CD4-positive, CD25-positive, alpha-beta regulatory T cell (primary cell): Measurements from ENCODE around the gene KCNIP1. TPM values are rescaled to one million over a fixed set of nuclear protein-coding genes. Genes with fewer than 3 reads are reported as not detected.

Experiments used
- ATAC-seq, 2 donors: fragments of 150-1000 bp; cut with Tn5 transposase; one replicate each; pipeline ENCODE4 v1.10.0; 2021; ENCODE audit warnings: low read depth in 2 of 2, moderate number of reproducible peaks in 2 of 2, moderate library complexity in 1 of 2
- DNase-seq, 3 donors: peaks; one replicate each; pipeline versions ENCODE4 v3.0.0 to v3.0.0-alpha.2; 2012 to 2022; ENCODE audit warnings: mixed read lengths in 1 of 3
- H3K27ac ChIP-seq: one replicate; pipeline ENCODE4 v1.7.0; 2013; ENCODE audit warnings: mild to moderate bottlenecking, low read length; ENCODE audit not compliant: insufficient read depth, poor library complexity, severe bottlenecking
- H3K27me3 ChIP-seq: one replicate; pipeline ENCODE4 v1.7.0; 2013; ENCODE audit warnings: low read length; ENCODE audit not compliant: control insufficient read depth, insufficient read depth
- H3K36me3 ChIP-seq: one replicate; pipeline ENCODE4 v1.7.0; 2013; ENCODE audit warnings: mild to moderate bottlenecking, low read length, moderate library complexity; ENCODE audit not compliant: control insufficient read depth, insufficient read depth
- H3K4me1 ChIP-seq: 2 replicates; pipeline ENCODE4 v1.7.0; 2013; ENCODE audit warnings: mild to moderate bottlenecking, low read length; ENCODE audit not compliant: insufficient read depth, control insufficient read depth, poor library complexity, severe bottlenecking
- H3K4me3 ChIP-seq: one replicate; pipeline ENCODE4 v1.7.0; 2013; ENCODE audit warnings: low read depth, mild to moderate bottlenecking, low read length, moderate library complexity
- H3K9me3 ChIP-seq, 2 experiments: 1 replicate in 1 of 2; 2 replicates in 1 of 2; pipeline ENCODE4 v1.7.0; 2013; ENCODE audit warnings: low read length in 2 of 2, mild to moderate bottlenecking in 1 of 2, moderate library complexity in 1 of 2; ENCODE audit not compliant: control insufficient read depth in 2 of 2
- H3K27ac Mint-ChIP-seq, 3 donors: one replicate each; pipeline ENCODE4 v1.8.0; 2020 to 2022; ENCODE audit warnings: mild to moderate bottlenecking in 3 of 3, mixed read lengths in 3 of 3, moderate library complexity in 2 of 3
- H3K27me3 Mint-ChIP-seq: one replicate; pipeline ENCODE4 v1.8.0; 2022; ENCODE audit warnings: mild to moderate bottlenecking, mixed read lengths
- H3K36me3 Mint-ChIP-seq: one replicate; pipeline ENCODE4 v1.8.0; 2020; ENCODE audit warnings: mixed read lengths
- H3K4me1 Mint-ChIP-seq, 4 donors: one replicate each; pipeline ENCODE4 v1.8.0; 2020 to 2022; ENCODE audit warnings: mixed read lengths in 4 of 4, mild to moderate bottlenecking in 1 of 4
- H3K4me3 Mint-ChIP-seq, 4 donors: one replicate each; pipeline ENCODE4 v1.8.0; 2020 to 2022; ENCODE audit warnings: mild to moderate bottlenecking in 4 of 4, mixed read lengths in 4 of 4, moderate library complexity in 3 of 4
- H3K9me3 Mint-ChIP-seq, 7 donors: one replicate each; pipeline ENCODE4 v1.8.0; 2020 to 2022; ENCODE audit warnings: mixed read lengths in 7 of 7, mild to moderate bottlenecking in 3 of 7, moderate library complexity in 2 of 7
- polyA plus RNA-seq, 4 donors: library from polyadenylated mRNA; unstranded; fragments of 300-500 nt; fragmentation: Illumina TruSeq; gene quantifications; one replicate each; pipeline ENCODE4 v1.2.3, GENCODE V29; 2021
- total RNA-seq: library from RNA; stranded (reverse); gene quantifications from one replicate; pipeline ENCODE4 v1.2.3, GENCODE V29; 2022

The KCNIP1 gene
- total and polyA plus RNA-seq, 5 donors from 2014 or later: not detected

GRCh38 chr5:170626507-170627150 lies 122.8 kb downstream of the KCNIP1 start:
- no peak for ATAC-seq
- Mint-ChIP-seq H3K27me3 (peaks cover 4% of the 10 kb centered on the region), H3K27ac (no peak overlapping the region)

GRCh38 chr5:170627271-170627670 lies 123.5 kb downstream of the KCNIP1 start:
- H3K4me3 Mint-ChIP-seq: no peak overlapping the region
- H3K36me3 Mint-ChIP-seq: no peaks in the 10 kb centered on the region
- ATAC-seq: no peak
- Histone ChIP-seq H3K27ac (no peak overlapping the region), H3K4me1 (no peaks in the 10 kb centered on the region), H3K4me3 (no peak overlapping the region), H3K36me3 (no peaks in the 10 kb centered on the region), H3K27me3 (no peaks in the 10 kb centered on the region), H3K9me3 (no peaks in the 10 kb centered on the region)
- peaks cover 4% of the 10 kb centered on the region for H3K27me3 Mint-ChIP-seq
- DNase-seq: no peak
- H3K27ac Mint-ChIP-seq: no peak overlapping the region
- H3K4me1 Mint-ChIP-seq: peaks cover 0 to 4% (median under 1%) of the 10 kb centered on the region in 4 donors
- no peaks in the 10 kb centered on the region for H3K9me3 Mint-ChIP-seq

More at GRCh38 chr5:170626507-170627150, 122.8 kb downstream of the KCNIP1 start:
- Mint-ChIP-seq H3K9me3 (no peaks in the 10 kb centered on the region), H3K36me3 (no peaks in the 10 kb centered on the region), H3K4me1 (peaks cover 0 to 4% (median 0%) of the 10 kb centered on the region in 4 donors), H3K4me3 (no peak overlapping the region)
- DNase-seq: no peak
- H3K4me3 ChIP-seq: no peak overlapping the region
- no peaks in the 10 kb centered on the region for H3K9me3 ChIP-seq
- H3K36me3 ChIP-seq: no peaks in the 10 kb centered on the region
- H3K27ac ChIP-seq: no peak overlapping the region
- H3K4me1 ChIP-seq: no peaks in the 10 kb centered on the region
- H3K27me3 ChIP-seq: no peaks in the 10 kb centered on the region

GRCh38 chr5:170628028-170628427 lies 124.2 kb downstream of the KCNIP1 start:
- no peaks in the 10 kb centered on the region for H3K36me3 ChIP-seq
- Mint-ChIP-seq H3K36me3 (no peaks in the 10 kb centered on the region), H3K27ac (no peak overlapping the region), H3K4me1 (peaks cover 0 to 9% (median 4%) of the 10 kb centered on the region in 4 donors), H3K4me3 (no peak overlapping the region), H3K27me3 (peaks cover 5% of the 10 kb centered on the region), H3K9me3 (no peaks in the 10 kb centered on the region)
- H3K4me1 ChIP-seq: peaks cover 5% of the 10 kb centered on the region
- no peaks in the 10 kb centered on the region for H3K27me3 ChIP-seq
- H3K4me3 ChIP-seq: no peak overlapping the region
- DNase-seq: no peak
- H3K9me3 ChIP-seq: no peaks in the 10 kb centered on the region
- no peak overlapping the region for H3K27ac ChIP-seq
- no peak for ATAC-seq

- ATAC-seq (no peak), DNase-seq (no peak)
- no peaks in the 10 kb centered on the region for H3K36me3 ChIP-seq
- Mint-ChIP-seq H3K27ac (no peak overlapping the region), H3K4me1 (peaks cover 0 to 17% (median 10%) of the 10 kb centered on the region in 4 donors), H3K36me3 (no peaks in the 10 kb centered on the region), H3K4me3 (no peak overlapping the region), H3K9me3 (no peaks in the 10 kb centered on the region), H3K27me3 (peaks cover 12% of the 10 kb centered on the region)
- H3K9me3 ChIP-seq: no peaks in the 10 kb centered on the region
- peaks cover 9% of the 10 kb centered on the region for H3K4me1 ChIP-seq
- H3K27me3 ChIP-seq: no peaks in the 10 kb centered on the region
- no peak overlapping the region for H3K27ac ChIP-seq
- no peak overlapping the region for H3K4me3 ChIP-seq
Observed at GRCh38 chr5:170628691-170629565, 125.1 kb downstream of the KCNIP1 start.

- H3K27me3 Mint-ChIP-seq: peaks cover 19% of the 10 kb centered on the region
- H3K27ac ChIP-seq: no peak overlapping the region
- peaks cover 0 to 21% (median 11%) of the 10 kb centered on the region in 4 donors for H3K4me1 Mint-ChIP-seq
- no peak for ATAC-seq
- no peaks in the 10 kb centered on the region for H3K36me3 Mint-ChIP-seq
- no peaks in the 10 kb centered on the region for H3K27me3 ChIP-seq
- DNase-seq: no peak
- no peaks in the 10 kb centered on the region for H3K9me3 Mint-ChIP-seq
- H3K4me3 ChIP-seq: no peak overlapping the region
- no peak overlapping the region for H3K27ac Mint-ChIP-seq
- H3K36me3 ChIP-seq: no peaks in the 10 kb centered on the region
- peaks cover 9% of the 10 kb centered on the region for H3K4me1 ChIP-seq
- no peaks in the 10 kb centered on the region for H3K9me3 ChIP-seq
- no peak overlapping the region for H3K4me3 Mint-ChIP-seq
Observed at GRCh38 chr5:170629566-170630175, 125.9 kb downstream of the KCNIP1 start.

GRCh38 chr5:170630226-170630625 lies 126.4 kb downstream of the KCNIP1 start:
- H3K36me3 ChIP-seq: no peaks in the 10 kb centered on the region
- no peaks in the 10 kb centered on the region for H3K9me3 ChIP-seq
- peaks cover 0 to 21% (median 11%) of the 10 kb centered on the region in 4 donors for H3K4me1 Mint-ChIP-seq
- DNase-seq (no peak), ATAC-seq (no peak)
- H3K4me1 ChIP-seq: peaks cover 9% of the 10 kb centered on the region
- no peaks in the 10 kb centered on the region for H3K27me3 ChIP-seq
- H3K4me3 ChIP-seq: no peak overlapping the region
- peaks cover 19% of the 10 kb centered on the region for H3K27me3 Mint-ChIP-seq
- H3K27ac ChIP-seq: no peak overlapping the region
- H3K27ac Mint-ChIP-seq: peak overlapping the region in 1 of 3 donors; percentile 76
- no peak overlapping the region for H3K4me3 Mint-ChIP-seq
- no peaks in the 10 kb centered on the region for H3K9me3 Mint-ChIP-seq
- H3K36me3 Mint-ChIP-seq: no peaks in the 10 kb centered on the region

GRCh38 chr5:170630711-170631141 lies 126.9 kb downstream of the KCNIP1 start:
- H3K9me3 ChIP-seq: no peaks in the 10 kb centered on the region
- Mint-ChIP-seq H3K4me1 (peaks cover 0 to 21% (median 10%) of the 10 kb centered on the region in 4 donors), H3K27me3 (peaks cover 19% of the 10 kb centered on the region), H3K36me3 (no peaks in the 10 kb centered on the region), H3K27ac (no peak overlapping the region), H3K9me3 (no peaks in the 10 kb centered on the region), H3K4me3 (no peak overlapping the region)
- H3K27ac ChIP-seq: no peak overlapping the region
- no peaks in the 10 kb centered on the region for H3K27me3 ChIP-seq
- ATAC-seq: no peak
- no peak overlapping the region for H3K4me3 ChIP-seq
- peaks cover 9% of the 10 kb centered on the region for H3K4me1 ChIP-seq
- no peak for DNase-seq
- H3K36me3 ChIP-seq: no peaks in the 10 kb centered on the region
